ENCODE data around the gene CATSPERZ.
"Not testable (repeated sequence)": the region's sequence is repeated elsewhere in the genome, so short reads cannot be mapped to it uniquely, and the experiment has no call there.

CATSPERZ gene

GRCh38 chr11:64303109-64304031, 3.2 kb downstream of the CATSPERZ start:
- DNase-seq (ENCODE audit: low read depth in 4 of 4, low spot score in 1 of 4) = no peak

- DNase-seq (ENCODE audit: low read depth in 4 of 4, low spot score in 1 of 4) = no peak
Measured at GRCh38 chr11:64304032-64304315, 3.8 kb downstream of the CATSPERZ start.

- DNase-seq (ENCODE audit: low read depth in 4 of 4, low spot score in 1 of 4) = peak; percentile 90 to 97 (median 96)
Measured at GRCh38 chr11:64304316-64305072, 4.3 kb downstream of the CATSPERZ start.

- DNase-seq (ENCODE audit: low read depth in 4 of 4, low spot score in 1 of 4) = peak; percentile 99 to 100 (median 100)
Measured at GRCh38 chr11:64305075-64305690, 5.0 kb downstream of the CATSPERZ start, which contains the start of gene ESRRA. Gene ESRRA (plus strand): TSS chr11:64305524. CDS start chr11:64307180, 1,656 bp downstream.

GRCh38 chr11:64305691-64306562, 5.8 kb downstream of the CATSPERZ start:
- peak; percentile 32 to 59 (median 52) for DNase-seq (ENCODE audit: low read depth in 4 of 4, low spot score in 1 of 4)

GRCh38 chr11:64306563-64306875, 6.4 kb downstream of the CATSPERZ start:
- no peak for DNase-seq (ENCODE audit: low read depth in 4 of 4, low spot score in 1 of 4)

- DNase-seq (ENCODE audit: low read depth in 4 of 4, low spot score in 1 of 4) = no peak
Measured at GRCh38 chr11:64306876-64307622, 6.9 kb downstream of the CATSPERZ start.

GRCh38 chr11:64307795-64308194, 7.6 kb downstream of the CATSPERZ start:
- DNase-seq (ENCODE audit: low read depth in 4 of 4, low spot score in 1 of 4) = not testable (repeated sequence)

- no peak for DNase-seq (ENCODE audit: low read depth in 4 of 4, low spot score in 1 of 4)
Measured at GRCh38 chr11:64312947-64313346, 12.8 kb downstream of the CATSPERZ start.

GRCh38 chr11:64313491-64314145, 13.5 kb downstream of the CATSPERZ start:
- DNase-seq (ENCODE audit: low read depth in 4 of 4, low spot score in 1 of 4) = no peak

GRCh38 chr11:64314146-64314804, 14.1 kb downstream of the CATSPERZ start:
- no peak for DNase-seq (ENCODE audit: low read depth in 4 of 4, low spot score in 1 of 4)

GRCh38 chr11:64314805-64315561, 14.8 kb downstream of the CATSPERZ start:
- no peak for DNase-seq (ENCODE audit: low read depth in 4 of 4, low spot score in 1 of 4)

- DNase-seq (ENCODE audit: low read depth in 4 of 4, low spot score in 1 of 4) = not testable (repeated sequence)
Measured at GRCh38 chr11:64315667-64316526, 15.7 kb downstream of the CATSPERZ start.

GRCh38 chr11:64316672-64317324, 16.6 kb downstream of the CATSPERZ start:
- DNase-seq (ENCODE audit: low read depth in 4 of 4, low spot score in 1 of 4) = no peak

GRCh38 chr11:64317325-64317960, 17.3 kb downstream of the CATSPERZ start, which contains the start of gene TRMT112:
Gene TRMT112 (minus strand): TSS chr11:64317559. CDS start chr11:64317526, 33 bp downstream.
- DNase-seq (ENCODE audit: low read depth in 4 of 4, low spot score in 1 of 4) = peak; percentile 78 to 96 (median 94)
